K562 (cell line): ENCODE results near the gene SUGP1. TPM values are rescaled to one million over a fixed set of nuclear protein-coding genes. Genes with fewer than 3 reads are reported as not detected.
"Not testable (repeated sequence)": the region's sequence is repeated elsewhere in the genome, so short reads cannot be mapped to it uniquely, and the experiment has no call there.

Source experiments
- ATAC-seq: fragments of 200-7000 bp; cut with Tn5 transposase; 3 replicates; pipeline ENCODE4 v1.9.1; 2020; ENCODE audit warnings: moderate library complexity
- BruUV-seq: library from RNA; stranded (reverse); fragments of 400-500 nt; replicated peaks from 2 replicates; lab custom pipeline; 2021; lab: Mats Ljungman, UMichigan
- CTCF ChIA-PET: fragments of 300-600 bp; formaldehyde crosslinking; extraction: SDS; loops from one replicate; lab custom pipeline; 2021; ENCODE audit warnings: low intra/inter-chr PET ratio; lab: Yijun Ruan, JAX
- POLR2A ChIA-PET: fragments of 300-600, 350-650 bp; sonication (Branson Sonifier 250); formaldehyde crosslinking; extraction: SDS; loops from one replicate; lab custom pipeline; 2021; ENCODE audit warnings: antibody characterized with exemption, inconsistent platforms; lab: Yijun Ruan, JAX
- DNase-seq, 4 experiments: peaks; one replicate each; pipeline versions ENCODE4 v3.0.0 to v3.0.0-alpha.2; 2011 to 2018; ENCODE audit warnings: low spot score in 3 of 4, mixed read lengths in 3 of 4; ENCODE audit errors: extremely low read depth in 1 of 4
- FAIRE-seq: peaks from 2 replicates; lab custom pipeline; 2011; peaks lifted over from hg19 to GRCh38; lab: Jason Lieb, UNC
- H2AFZ ChIP-seq: 2 replicates; pipeline ENCODE4 v1.6.0; 2011; ENCODE audit warnings: low read depth, low read length, control low read depth, inconsistent platforms
- H3K27ac ChIP-seq: fragments of 200-600 bp; 3 replicates; pipeline ENCODE4 v1.8.0; 2011; ENCODE audit warnings: low read depth, mild to moderate bottlenecking, control low read depth, inconsistent platforms, low read length, moderate library complexity, mixed read lengths; ENCODE audit errors: extremely low read depth
- H3K27me3 ChIP-seq, 2 experiments: fragments of 300-600 bp in 1 of 2; 2 replicates in 1 of 2; 3 replicates in 1 of 2; pipeline versions ENCODE4 v1.6.0 to v1.8.0; 2011; ENCODE audit warnings: inconsistent platforms in 2 of 2, low read length in 2 of 2, mild to moderate bottlenecking in 1 of 2, mixed read lengths in 1 of 2, moderate library complexity in 1 of 2; ENCODE audit not compliant: control insufficient read depth in 2 of 2, insufficient read depth in 2 of 2
- H3K36me3 ChIP-seq: fragments of 300-600 bp; 3 replicates; pipeline ENCODE4 v1.8.0; 2011; ENCODE audit warnings: mild to moderate bottlenecking, low read length, inconsistent platforms; ENCODE audit not compliant: control insufficient read depth, insufficient read depth
- H3K4me1 ChIP-seq, 2 experiments: fragments of 200-600 bp in 1 of 2; replicated peaks in 1 of 2; 2 replicates in 1 of 2; 3 replicates in 1 of 2; pipeline versions ENCODE4 v1.5.1 to v1.8.0; 2011; ENCODE audit warnings: inconsistent platforms in 2 of 2, low read length in 2 of 2, mild to moderate bottlenecking in 1 of 2, mixed read lengths in 1 of 2, moderate library complexity in 1 of 2; ENCODE audit not compliant: control insufficient read depth in 2 of 2, insufficient read depth in 2 of 2
- H3K4me2 ChIP-seq: 2 replicates; pipeline ENCODE4 v1.6.1; 2011; ENCODE audit warnings: low read length, control low read depth, inconsistent platforms, mixed read lengths; ENCODE audit not compliant: insufficient read depth
- H3K4me3 ChIP-seq: fragments of 200-600 bp; sonication (generic), shearing (Covaris generic); 2 replicates; pipeline ENCODE4 v1.5.1; 2016; ENCODE audit warnings: control low read depth, inconsistent platforms
- H3K79me2 ChIP-seq: fragments of 200-600 bp; 3 replicates; pipeline ENCODE4 v1.8.0; 2011; ENCODE audit warnings: low read length, inconsistent platforms; ENCODE audit not compliant: control insufficient read depth, insufficient read depth
- H3K9ac ChIP-seq, 2 experiments: 2 replicates each; pipeline versions ENCODE4 v1.6.0 to v1.6.1; 2011; ENCODE audit warnings: low read depth in 2 of 2, low read length in 2 of 2, control low read depth in 1 of 2, inconsistent platforms in 1 of 2, mild to moderate bottlenecking in 1 of 2, mixed read lengths in 1 of 2; ENCODE audit not compliant: insufficient read depth in 1 of 2
- H3K9me1 ChIP-seq: one replicate; pipeline ENCODE4 v1.6.0; 2011; ENCODE audit warnings: inconsistent platforms, mild to moderate bottlenecking, low read length, moderate library complexity; ENCODE audit not compliant: control insufficient read depth, insufficient read depth
- H3K9me3 ChIP-seq: replicated peaks from 2 replicates; pipeline ENCODE4 v1.5.1; 2011; ENCODE audit warnings: low read depth, low read length, inconsistent platforms; ENCODE audit not compliant: control insufficient read depth, insufficient read depth
- H4K20me1 ChIP-seq: replicated peaks from 2 replicates; pipeline ENCODE4 v1.6.1; 2011; ENCODE audit warnings: low read length, inconsistent platforms, mixed read lengths; ENCODE audit not compliant: control insufficient read depth, insufficient read depth
- MBD2 ChIP-seq: sonication (generic); IDR thresholded peaks from 2 replicates; pipeline ENCODE4 v1.6.1; 2016; ENCODE audit warnings: low read depth, borderline replicate concordance
- SETDB1 ChIP-seq: IDR thresholded peaks from one replicate; pipeline ENCODE4 v1.6.1; 2012; ENCODE audit warnings: low read length, control low read depth, inconsistent platforms
- ZNF121 ChIP-seq: sonication (generic); formaldehyde crosslinking; conservative IDR thresholded peaks from 2 replicates; pipeline ENCODE4 v1.8.0; 2022; ENCODE audit warnings: missing genetic modification reagents
- WGBS: fragments of 100-300 bp; shearing (Covaris generic); methylation state at CpG from one replicate; pipeline ENCODE4 v1.1.6; 2016; ENCODE audit warnings: low coverage, mixed read lengths; ENCODE audit not compliant: insufficient coverage; ENCODE audit errors: missing lambda C conversion rate; 5-methylcytosine and 5-hydroxymethylcytosine counted together
- in situ Hi-C: fragments of 300-500 bp; cut with MboI; formaldehyde crosslinking; loops from 4 replicates; pipeline ENCODE4 v1.15.0; 2018; ENCODE audit warnings: inconsistent platforms, mixed read lengths
- intact Hi-C: fragments of 100-400 bp; cut with micrococcal nuclease; formaldehyde crosslinking; loops from 2 replicates; pipeline ENCODE4 v1.14.2; 2022
- polyA plus RNA-seq, 8 experiments: library from polyadenylated mRNA; depleted of rRNA in 4 of 8; stranded (reverse) in 5 of 8; unstranded in 3 of 8; fragments of >200 nt; fragmentation: Nextera tagmentation in 2 of 8; fragmentation: Illumina TruSeq in 1 of 8; extraction: Ambion mirVana in 2 of 8; extraction: Trizol in 1 of 8; gene quantifications; 2 replicates each; pipeline versions ENCODE4 v1.2.1 to v1.2.3, GENCODE V29; 2011 to 2014; ENCODE audit warnings: inconsistent platforms in 1 of 8, missing spikeins in 1 of 8
- total RNA-seq, 7 experiments: library from RNA; depleted of rRNA in 6 of 7; stranded (reverse); fragments of >200 nt in 6 of 7; fragmentation: Illumina TruSeq in 2 of 7; extraction: Trizol in 2 of 7; gene quantifications; 2 replicates each; pipeline versions ENCODE4 v1.2.1 to v1.2.3, GENCODE V29; 2011 to 2021; ENCODE audit warnings: low replicate concordance in 1 of 7

Gene SUGP1
- total and polyA plus RNA-seq, 9 of the 15 experiments (the other 6 are each of a cell fraction or from before 2014, with no cell fraction given) = 1.0 to 53.3 (median 32.4) TPM

DNA sequence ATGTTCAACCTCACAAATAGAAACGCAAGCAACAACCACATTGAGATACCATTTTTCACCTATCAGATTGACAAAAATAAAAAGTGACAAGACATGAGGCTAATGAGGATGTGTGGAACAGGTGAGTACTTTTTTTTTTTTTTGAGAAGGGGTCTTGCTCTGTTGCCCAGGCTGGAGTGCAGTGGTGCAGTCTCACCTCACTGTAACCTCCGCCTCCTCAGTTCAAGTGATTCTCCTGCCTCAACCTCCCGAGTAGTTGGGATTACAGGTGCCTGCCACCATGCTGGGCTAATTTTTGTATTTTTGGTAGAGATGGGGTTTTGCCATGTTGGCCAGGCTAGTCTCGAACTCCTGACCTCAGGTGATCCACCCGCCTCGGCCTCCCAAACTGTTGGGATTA is 66.9 kb downstream of the SUGP1 start:
- not testable (repeated sequence) for FAIRE-seq

DNA sequence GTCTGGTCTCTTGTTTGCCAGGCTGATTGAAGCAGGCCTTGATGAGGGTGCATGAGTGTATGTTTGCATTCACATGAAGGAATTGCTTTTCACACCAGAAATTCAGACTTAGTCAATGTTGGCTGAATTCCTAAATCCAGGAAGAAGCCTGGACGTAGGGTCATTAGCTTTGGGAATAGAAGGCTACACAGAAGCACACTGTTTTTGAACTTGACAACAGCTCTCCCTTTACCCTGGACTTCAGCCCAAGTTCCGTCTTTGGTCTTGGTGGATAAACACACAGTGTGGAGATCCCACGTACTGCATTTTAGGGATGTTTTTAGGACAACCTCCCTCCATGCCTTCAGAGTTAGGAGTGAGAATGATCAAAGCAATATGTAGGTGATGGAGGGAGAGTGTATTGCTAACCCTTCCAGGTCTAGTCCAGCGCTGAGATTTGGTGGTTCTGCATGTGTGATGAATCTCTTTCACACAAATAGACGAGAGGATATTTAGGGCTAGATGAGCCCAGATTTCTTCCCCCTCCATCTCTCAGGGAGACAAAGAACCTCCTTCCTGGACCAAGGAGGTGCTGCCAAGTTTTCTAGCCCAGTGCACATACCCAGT is 70.0 kb downstream of the SUGP1 start:
- CTCF ChIA-PET = no interaction called here
- H3K9ac ChIP-seq = no peak overlapping the region
- BruUV-seq = no TSS peak
- no peaks in the 10 kb centered on the region for H3K9me1 ChIP-seq
- H3K27me3 ChIP-seq = peaks cover 43 to 75% of the 10 kb centered on the region in 2 experiments
- H4K20me1 ChIP-seq = no peaks in the 10 kb centered on the region
- ATAC-seq (no peak), FAIRE-seq (no peak), DNase-seq (no peak)
- no peak overlapping the region for H3K4me2 ChIP-seq
- POLR2A ChIA-PET = interaction anchor here (1.0 to 1.2 kb wide), 2 partner anchors 22 to 25 kb away, joined by 4 to 6 read pairs; no protein-coding TSS in a partner anchor
- H2AFZ ChIP-seq = no peak overlapping the region
- H3K4me3 ChIP-seq = no peak overlapping the region
- intact Hi-C loops = no loop called here
- no peaks in the 10 kb centered on the region for H3K9me3 ChIP-seq
- WGBS = 0% methylated on average over 5 of the region's 5 CpGs
- no peaks in the 10 kb centered on the region for H3K79me2 ChIP-seq
- H3K36me3 ChIP-seq = no peaks in the 10 kb centered on the region
- no peak overlapping the region for H3K27ac ChIP-seq
- no peaks in the 10 kb centered on the region for H3K4me1 ChIP-seq
- in situ Hi-C loops = no loop called here
- TF ChIP-seq MBD2 (no peak), SETDB1 (no peak)

More for the DNA sequence above, 66.9 kb downstream of the SUGP1 start:
- DNase-seq, H3K9me3 ChIP-seq, H3K36me3 ChIP-seq, ATAC-seq, H3K27ac ChIP-seq: not testable (repeated sequence)
- peak; percentile 61; the same call in 1 of the 2 replicates for TF ChIP-seq ZNF121 (CRISPR knock-in tag)
- TF ChIP-seq, all 486 proteins: peak for 1; not testable (repeated sequence) for 485
- peaks cover 0 to 13% of the 10 kb centered on the region in 2 experiments; a peak in 2 of 5 replicates for H3K4me1 ChIP-seq
- H3K4me3 ChIP-seq, intact Hi-C loops, CTCF ChIA-PET, BruUV-seq, H2AFZ ChIP-seq, H3K9me1 ChIP-seq, H3K4me2 ChIP-seq, in situ Hi-C loops, H4K20me1 ChIP-seq, POLR2A ChIA-PET, H3K79me2 ChIP-seq, H3K9ac ChIP-seq: not testable (repeated sequence)
- H3K27me3 ChIP-seq = peaks cover 45 to 65% of the 10 kb centered on the region in 2 experiments; a peak in 4 of 5 replicates
- WGBS = 1% methylated on average over 6 of the region's 6 CpGs
